GM21825 (cell line): ENCODE data around the gene SIRT2.
"Not testable (repeated sequence)": the region's sequence is repeated elsewhere in the genome, so short reads cannot be mapped to it uniquely, and the experiment has no call there.

Experiments
- ATAC-seq: cut with Tn5 transposase; IDR thresholded peaks from one replicate; pipeline ENCODE4 v1.9.1; 2021; ENCODE audit warnings: mild to moderate bottlenecking, moderate library complexity; ENCODE audit not compliant: unreplicated experiment

SIRT2 gene

DNA sequence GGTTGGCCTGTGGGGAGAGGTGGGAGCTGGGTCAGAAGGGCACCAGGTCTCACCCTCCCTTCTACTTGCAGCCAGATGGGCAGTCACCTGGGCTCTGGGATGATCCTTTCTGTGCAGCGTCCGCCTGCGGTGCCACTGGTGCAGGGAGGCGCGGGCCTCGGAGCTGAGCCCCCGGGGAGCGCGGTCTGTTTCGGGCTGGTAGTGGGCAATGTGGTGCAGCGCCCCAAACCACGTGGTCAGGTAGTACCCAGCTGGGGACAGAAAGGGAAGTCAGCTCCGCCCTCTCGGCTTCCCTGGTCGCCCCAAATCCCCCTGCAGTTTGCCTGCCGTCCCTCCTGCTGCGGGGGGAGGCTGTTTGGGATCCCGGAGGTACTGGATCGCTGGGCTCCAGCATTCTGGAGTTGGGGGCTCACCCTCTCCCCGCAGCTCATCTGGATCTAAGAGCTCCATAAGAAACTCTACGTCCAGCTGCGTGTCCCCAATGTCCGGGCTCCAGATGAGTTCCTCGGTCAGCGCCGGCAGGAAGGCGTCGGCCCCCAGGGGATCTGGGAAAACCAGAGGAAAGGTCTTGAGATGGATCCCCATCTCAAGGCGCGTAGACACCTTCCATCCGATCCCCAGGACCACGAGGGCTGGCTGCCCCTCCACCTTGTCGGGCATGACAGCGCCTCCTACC is 30.1 kb downstream of the SIRT2 start:
- no peak for ATAC-seq

DNA sequence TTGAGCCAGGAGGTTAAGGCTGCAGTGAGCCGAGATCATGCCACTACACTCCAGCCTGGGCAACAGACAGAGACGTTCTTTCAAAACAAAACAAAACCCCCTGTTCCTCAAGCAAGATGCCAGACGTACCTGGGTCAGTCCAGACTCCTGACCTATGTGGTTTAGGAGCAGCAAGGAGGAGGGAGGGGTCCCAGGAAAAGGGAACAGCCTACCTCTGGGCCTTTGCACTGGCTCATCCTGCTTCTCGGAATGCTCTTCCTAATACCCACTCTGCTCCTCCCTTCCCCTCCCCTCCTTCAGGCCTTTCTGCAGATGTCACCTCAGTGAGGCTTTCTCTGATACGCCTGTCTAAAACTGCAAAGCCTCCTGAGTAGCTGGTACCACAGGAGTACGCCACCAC is 30.9 kb downstream of the SIRT2 start:
- ATAC-seq, result no peak

DNA sequence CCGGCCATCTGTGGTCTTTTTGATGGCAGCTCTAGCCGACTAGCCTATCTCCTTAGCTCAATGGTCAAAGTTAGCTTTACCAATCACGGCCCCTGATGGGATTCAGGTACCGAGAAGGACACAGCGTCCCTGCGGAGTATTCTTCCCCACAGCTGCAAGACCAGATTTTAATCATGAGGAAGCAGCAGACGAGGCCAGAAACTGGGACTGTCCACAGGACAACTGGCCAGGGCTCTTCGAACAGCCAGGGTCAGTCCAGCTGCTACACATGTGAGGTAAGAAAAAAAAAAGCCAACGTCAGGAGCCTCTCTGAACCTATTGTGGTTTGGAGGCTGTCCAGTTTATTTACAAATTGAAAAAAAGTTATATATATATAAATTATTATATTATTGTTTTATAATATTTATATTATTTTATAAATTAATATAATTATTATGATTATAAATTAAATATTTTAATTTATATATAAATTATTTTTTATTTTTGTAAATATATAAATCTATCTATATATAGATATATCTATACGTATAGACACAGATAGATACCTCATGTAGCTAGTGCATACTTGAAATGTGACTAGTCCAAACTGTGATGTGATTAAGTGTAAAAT is 32.1 kb downstream of the SIRT2 start:
- no peak for ATAC-seq

DNA sequence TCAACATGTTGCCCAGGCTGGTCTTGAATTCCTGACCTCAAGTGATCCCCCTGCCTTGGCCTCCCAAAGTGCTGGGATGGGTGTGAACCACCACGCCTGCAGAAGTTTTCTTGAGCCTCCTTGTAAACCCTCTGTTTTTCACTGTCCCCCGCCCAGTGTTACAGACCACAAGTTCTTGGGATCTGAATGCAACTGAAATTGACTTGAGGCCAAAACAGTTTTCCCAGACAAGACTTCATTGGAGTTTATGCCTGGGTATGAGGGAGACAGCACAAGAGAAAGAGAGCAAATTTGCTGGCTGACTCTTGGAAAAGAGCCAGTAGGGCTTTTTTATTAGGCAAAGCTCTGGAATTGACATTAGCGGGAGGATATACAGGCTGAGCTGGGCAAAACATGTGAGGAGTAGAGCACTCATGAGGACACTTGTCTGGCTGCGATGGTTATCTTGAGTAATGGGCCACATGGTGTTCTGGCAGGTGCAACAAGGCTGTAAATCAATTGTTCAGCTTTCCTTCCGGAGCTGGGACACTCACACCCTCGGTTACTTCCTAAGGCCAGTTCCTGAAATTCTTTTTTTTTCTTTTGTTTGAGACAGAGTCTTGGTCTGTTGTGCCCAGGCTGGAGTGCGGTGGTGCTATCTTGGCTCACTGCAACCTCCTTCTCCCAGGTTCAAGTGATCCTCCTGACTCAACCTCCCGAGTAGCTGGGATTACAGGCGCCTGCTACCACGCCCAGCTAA is 36.9 kb downstream of the SIRT2 start:
- ATAC-seq, result no peak

DNA sequence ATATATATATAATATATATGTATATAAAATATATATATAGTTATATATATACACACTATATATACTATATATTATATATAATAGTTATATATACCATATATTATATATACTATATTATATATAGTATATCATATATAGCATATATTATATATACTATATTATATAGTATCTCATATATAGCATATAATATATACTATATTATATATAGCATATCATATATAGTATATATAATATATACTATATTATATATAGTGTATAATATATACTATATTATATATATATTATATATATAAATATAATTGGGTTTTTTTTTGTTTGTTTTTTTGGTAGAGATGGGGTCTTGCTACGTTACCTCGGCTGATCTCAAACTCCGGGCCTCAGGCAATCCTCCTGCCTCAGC is 38.0 kb downstream of the SIRT2 start:
- no peak for ATAC-seq

DNA sequence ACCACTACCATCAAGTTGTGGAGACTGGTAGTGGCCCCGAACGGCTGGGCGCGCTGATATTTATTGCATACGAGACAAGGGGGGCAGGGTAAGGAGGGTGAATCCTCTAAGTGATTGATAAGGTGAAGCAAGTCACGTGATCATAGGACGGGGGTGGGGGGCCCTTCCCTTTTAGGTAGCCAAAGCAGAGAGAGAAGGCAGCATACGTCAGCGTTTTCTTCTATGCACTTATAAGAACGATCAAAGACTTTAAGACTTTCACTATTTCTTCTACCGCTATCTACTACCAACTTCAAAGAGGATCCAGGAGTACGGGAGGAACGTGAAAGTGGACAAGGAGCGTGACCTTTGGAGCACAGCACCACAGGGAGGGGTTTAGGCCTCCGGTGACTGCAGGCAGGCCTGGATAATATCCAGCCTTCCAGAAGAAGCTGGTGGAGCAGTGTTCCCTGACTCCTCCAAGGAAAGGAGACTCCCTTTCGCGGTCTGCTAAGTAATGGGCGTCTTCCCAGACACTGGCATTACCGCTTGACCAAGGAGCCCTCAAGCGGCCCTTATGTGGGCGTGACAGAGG is 39.7 kb downstream of the SIRT2 start:
- not testable (repeated sequence) for ATAC-seq

DNA sequence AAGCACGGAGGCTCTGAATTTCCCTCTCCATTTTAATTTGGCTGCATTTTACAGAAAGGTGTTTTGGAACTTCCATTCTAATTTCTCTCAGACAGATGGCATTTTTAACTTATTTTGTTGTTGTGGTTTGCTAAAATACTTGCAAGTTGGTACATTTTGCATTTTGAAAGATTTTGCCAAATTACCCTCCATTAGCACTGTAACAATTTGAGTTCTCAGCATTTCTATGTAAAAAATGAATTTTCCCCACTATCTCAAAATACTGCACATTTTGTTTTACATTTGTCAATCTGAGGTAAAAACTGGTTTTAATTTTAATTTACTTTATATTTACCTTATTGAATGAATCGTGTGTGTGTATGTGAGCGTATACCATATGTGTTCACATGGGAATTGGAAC is 42.6 kb downstream of the SIRT2 start:
- ATAC-seq, result no peak

DNA sequence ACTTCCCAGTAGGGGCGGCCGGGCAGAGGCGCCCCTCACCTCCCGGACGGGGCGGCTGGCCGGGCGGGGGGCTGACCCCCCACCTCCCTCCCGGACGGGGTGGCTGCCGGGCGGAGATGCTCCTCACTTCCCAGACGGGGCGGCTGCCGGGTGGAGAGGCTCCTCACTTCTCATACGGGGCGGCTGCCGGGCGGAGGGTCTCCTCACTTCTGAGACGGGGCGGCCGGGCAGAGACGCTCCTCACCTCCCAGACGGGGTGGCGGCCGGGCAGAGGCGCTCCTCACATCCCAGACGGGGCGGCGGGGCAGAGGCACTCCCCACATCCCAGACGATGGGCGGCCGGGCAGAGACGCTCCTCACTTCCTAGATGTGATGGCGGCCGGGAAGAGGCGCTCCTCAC is 43.7 kb downstream of the SIRT2 start:
- ATAC-seq, result not testable (repeated sequence)

DNA sequence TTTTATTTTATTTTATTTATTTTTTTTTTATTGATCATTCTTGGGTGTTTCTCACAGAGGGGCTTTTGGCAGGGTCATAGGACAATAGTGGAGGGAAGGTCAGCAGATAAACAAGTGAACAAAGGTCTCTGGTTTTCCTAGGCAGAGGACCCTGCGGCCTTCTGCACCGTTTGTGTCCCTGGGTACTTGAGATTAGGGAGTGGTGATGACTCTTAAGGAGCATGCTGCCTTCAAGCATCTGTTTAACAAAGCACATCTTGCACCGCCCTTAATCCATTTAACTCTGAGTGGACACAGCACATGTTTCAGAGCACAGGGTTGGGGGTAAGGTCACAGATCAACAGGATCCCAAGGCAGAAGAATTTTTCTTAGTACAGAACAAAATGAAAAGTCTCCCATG is 44.5 kb downstream of the SIRT2 start:
- ATAC-seq, result not testable (repeated sequence)

DNA sequence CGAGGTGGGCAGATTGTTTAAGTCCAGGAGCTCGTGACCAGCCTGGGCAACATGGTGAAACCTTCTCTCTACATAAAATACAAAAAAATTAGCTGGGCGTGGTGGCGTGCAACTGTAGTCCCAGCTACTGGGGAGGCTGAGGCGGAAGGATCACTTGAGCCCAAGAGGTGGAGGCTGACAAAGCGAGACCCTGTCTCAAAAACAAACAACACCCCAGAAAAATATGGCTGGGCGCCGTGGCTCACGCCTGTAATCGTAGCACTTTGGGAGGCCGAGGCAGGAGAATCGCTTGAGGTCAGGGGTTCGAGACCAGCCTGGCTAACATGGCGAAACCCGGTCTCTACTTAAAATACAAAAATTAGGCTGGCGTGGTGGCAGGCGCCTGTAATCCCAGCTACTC is 46.2 kb downstream of the SIRT2 start:
- ATAC-seq, result no peak

DNA sequence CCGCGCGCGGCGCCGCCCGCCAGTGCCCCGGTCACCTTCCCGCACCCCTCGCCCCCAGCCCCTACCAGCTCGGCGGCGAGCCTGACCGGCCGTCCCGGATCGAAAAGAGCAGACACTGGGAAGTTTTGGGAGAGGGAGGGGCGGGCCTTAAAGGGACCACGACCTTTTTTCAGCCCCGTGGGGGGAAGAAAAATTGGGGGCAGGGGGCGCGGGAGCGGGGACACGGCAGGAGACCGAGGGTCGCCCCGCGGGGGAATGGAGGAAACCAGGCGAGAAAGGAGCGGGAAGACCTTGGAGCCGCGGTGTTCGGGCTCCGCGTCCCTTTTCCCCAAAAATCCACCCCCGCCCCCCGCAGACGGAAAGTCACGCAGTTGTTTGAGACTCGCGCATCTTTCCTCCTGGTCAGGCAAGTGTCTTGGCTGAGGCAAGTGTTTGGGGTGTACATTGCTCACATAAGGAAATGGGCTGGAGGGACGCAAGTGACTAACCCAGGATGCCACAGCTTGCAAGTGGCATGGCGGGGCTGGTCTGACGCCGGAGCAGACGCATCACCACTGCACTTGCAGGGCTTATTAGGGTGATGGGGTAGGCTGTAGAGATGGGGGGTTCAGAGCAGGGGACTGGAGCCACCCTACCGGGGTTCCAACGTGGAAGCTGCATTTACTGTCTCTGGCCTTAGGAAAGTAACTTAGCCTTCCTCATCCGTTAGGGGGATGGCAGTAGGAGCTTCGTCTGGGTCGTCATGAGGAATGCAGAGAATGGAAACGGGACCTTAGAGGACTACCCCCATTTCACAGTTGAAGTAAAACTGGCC is 47.0 kb downstream of the SIRT2 start:
- no peak for ATAC-seq

DNA sequence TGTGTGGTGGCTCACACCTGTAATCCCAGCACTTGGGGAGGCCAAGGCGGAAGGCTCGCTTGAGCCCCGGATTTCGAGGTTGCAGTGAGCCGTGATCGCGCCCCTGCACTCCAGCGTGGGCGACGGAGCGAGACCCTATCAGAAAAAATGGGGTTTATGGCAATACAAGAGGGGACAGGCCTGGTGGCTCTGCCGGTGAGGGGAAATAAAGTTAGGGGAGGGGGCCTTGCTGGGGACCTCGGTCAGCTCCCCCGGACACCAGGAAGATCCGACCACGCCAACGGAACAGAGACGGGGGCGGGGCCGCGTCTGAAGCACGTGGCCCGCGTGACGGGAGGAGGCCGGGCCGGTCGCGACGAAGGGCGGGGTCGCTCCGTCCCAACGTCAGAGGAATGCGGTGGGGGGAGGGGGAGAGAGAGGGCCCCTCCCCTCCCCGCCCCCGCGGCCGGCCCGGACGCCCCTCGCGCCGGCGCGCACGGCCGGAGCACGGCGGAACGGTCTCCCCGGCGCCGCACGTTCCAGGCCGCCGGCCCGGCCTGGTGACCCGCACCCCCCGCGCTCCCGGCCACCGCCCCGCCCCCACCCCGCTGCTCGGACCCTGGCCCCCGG is 47.7 kb downstream of the SIRT2 start:
- ATAC-seq, result peak; percentile 21

DNA sequence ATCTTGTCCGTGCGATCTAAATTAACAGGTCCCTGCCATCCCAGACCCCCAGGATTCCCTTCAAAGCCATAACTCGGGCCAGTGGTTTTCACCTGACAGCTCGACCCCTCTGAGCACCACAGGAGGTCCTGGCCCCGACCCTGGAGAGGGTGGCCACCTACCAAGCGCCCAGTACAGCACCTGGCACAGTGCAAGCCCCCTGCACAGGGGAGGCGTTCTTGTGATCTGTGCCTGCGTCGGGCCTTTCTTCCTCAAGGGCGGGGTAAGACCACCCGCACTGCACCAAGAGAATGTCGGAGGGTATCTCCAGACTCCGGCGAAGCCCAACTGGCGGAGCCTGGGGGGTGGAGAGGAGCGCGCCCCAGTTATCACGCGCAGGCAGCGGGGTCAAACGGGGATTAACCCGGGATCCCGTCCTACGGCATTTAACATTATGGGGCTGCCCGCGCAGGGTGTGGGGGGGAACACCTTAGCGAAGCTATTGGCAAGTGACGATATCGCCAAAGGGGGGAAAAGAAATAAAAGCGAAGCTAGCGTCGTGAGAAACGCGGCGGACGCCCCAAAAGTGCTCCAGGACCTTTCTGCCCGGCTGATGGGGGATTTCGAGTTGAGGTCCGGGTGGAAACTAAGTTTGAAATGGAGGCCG is 48.3 kb downstream of the SIRT2 start:
- no peak for ATAC-seq

DNA sequence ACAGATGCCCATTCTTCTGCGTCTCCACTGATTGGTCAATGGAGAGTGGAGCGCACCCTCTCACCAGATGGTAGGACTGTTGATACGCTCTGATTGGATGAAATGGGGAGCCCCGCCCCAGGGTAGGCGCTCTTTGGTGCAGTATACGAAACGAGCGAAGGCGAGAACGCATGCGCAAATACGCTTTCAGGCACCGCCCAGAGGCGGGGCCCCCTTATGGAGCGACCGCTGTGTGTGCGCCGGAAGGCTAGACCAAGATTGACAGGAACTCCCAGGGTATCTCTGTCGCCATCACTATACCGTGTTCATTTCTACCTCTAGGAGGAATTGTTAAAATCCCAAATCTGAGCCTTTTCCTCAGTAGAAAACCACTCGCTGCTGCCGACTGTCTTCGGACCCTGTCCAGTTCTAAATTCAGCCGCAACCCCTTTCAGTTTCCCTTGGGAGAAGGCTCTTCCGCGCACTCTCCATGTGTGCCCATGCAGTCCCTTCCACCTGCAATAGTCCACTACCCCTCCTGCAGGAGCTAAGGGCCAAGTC is 48.9 kb downstream of the SIRT2 start:
- ATAC-seq, result peak; percentile 55

DNA sequence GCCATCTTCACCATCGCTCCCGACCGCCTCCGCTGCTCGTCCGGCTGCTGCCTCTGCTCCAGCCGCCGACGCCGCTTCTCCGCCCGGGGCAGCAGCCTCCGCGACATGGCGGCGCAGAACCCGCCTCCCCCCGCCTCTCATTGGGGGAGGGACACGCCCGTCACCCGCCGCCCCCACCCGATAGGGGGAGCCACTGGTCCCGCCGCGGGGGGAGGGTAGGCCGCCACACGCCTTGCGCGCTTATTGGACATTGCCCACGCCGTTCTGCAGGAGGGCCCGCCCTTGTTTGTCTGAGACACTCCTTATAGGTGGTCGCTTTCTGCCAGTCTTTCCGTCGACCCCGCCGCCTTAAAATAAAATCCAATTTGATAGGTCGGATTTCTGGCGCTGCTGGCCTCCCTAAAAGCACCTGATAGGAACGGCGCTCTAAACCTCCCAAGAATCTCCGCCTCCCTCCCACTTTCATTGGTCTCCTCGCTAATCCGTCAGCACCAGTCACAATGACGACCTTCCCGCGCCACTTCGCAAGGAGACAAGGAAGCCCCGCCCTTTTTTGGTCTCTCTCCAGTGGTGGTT is 49.5 kb downstream of the SIRT2 start, which contains the start of gene HNRNPL:
Gene HNRNPL (minus strand): TSS at position 127 of the 576 bp plus-strand sequence. CDS start 20 bp downstream, at position 107.
- ATAC-seq, result peak; percentile 51

DNA sequence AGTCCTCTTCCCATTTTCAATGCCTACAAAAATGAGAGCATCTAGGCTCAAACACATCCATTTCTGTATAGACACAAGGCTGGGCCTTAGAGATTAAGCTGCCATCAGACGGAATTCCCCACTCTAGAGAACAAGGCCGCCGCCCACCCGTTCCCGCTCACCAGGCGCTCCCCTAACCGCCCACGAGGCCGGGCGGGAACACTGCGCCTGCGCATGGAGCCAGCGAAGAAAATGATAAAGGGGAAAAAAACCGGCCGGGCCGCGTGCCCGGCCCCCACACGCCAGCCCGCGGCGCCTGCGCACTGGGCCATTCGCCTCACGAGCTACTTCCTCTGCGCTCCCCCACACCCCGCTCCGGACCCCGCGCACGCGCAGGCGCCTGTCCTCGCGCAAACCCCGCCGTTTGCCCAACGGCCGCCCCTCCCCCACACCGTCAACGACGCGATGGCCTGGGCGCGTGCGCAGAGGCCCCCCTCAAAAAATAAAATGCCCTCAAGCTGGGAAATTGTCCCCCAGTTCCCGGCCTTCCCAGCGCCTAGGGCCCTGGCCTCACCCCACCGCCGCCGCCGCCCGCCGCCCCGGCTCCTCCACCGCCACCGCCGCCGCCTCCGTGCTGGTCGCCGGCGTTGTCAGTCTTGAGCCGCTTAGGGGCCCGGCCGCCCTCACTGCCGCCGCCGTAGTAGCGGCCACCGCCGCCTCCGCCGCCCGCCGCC is 50.1 kb downstream of the SIRT2 start:
- peak; percentile 25 for ATAC-seq

DNA sequence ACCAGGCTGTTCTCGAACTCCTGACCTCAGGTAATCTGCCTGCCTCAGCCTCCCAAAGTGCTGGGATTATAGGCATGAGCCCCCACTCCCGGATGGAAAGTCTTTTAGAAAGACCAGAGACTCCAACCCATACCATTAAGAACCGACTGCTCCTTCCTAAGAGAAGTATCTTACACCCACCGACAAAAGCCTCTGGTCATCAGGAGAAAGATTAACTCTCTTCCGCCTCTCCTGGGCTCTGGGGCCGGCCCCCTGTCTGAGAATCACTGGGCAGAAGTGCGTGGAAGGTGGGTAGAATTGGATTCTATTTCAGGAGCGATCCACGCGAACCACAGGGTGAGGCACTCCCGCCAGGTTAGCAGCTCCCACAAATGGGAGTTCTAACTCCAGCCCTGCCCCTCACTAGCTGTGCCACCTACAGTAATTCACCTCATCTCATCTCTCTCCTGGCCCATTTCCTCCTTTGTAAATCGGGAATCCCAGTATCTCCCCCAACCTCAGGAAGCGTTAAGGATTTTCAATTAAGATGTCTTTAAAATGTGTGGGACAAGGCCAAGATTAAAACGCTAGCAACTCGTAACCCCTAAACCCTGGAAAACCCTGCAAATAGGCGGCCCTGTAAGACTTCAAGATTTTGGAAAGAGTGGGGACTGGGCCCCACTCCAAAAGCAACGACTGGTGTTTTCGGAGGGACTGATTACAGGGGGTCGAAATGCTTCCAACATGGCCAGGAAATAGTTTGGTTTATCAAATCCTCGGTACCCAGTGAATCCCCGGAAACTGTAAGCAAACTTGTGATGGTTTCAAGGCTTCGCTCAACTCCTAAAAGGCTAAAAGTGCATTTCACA is 50.9 kb downstream of the SIRT2 start:
- ATAC-seq, result no peak

DNA sequence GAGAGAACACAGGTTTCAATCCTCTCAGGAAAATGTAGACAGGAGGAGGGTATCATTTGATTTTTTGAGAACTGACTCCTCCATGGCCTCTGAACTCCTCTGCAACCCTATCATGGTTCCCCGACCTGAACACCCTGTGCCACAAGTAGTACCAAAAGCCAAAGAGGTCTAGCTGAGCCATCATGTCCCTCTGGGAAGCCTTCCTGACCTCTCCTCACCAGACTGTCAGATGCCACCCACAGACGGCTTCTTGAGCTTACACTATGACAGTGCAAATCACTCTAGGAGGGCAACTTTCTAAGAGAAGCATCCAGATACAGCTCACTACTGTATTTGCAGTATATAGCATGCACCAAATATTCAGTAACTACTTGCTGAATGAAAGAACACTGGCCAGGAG is 53.3 kb downstream of the SIRT2 start:
- ATAC-seq, result no peak
